ENCODE measurements around the gene ALG14. TPM values are rescaled to one million over a fixed set of nuclear protein-coding genes. Genes with fewer than 3 reads are reported as not detected.

Gene ALG14
- polyA plus RNA-seq, 1 of the 3 experiments (the other 2 are of a cell fraction): 2.5 TPM

- TF ChIP-seq, protein P1, sequence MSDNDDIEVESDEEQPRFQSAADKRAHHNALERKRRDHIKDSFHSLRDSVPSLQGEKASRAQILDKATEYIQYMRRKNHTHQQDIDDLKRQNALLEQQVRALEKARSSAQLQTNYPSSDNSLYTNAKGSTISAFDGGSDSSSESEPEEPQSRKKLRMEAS (IDR thresholded peaks at IDR 0.05; ENCODE audit: low read depth): peak; percentile 16; the same call in 1 of the 2 replicates
- peak; percentile 19; the same call in 1 of the 2 replicates for TF ChIP-seq NFIC (IDR thresholded peaks at IDR 0.05; ENCODE audit: borderline replicate concordance)
- peak in 1 of 2 experiments; percentile 32; a peak in 2 of 4 replicates for TF ChIP-seq EP300 (IDR thresholded peaks at IDR 0.05; ENCODE audit: borderline replicate concordance in 1 of 2, low read depth in 1 of 2, low read length in 1 of 2)
- TF ChIP-seq CTCF (IDR thresholded peaks at IDR 0.05): peak; percentile 20
- no peak for TF ChIP-seq EZH2phosphoT487 (IDR thresholded peaks at IDR 0.05; ENCODE audit: borderline replicate concordance, low read depth)
- peak; percentile 8; the same call in 1 of the 2 replicates for TF ChIP-seq RAD21 (IDR thresholded peaks at IDR 0.05; ENCODE audit: low read length)
- peak; percentile 63; the same call in 1 of the 2 replicates for TF ChIP-seq TCF12 (IDR thresholded peaks at IDR 0.05)
- no peak for TF ChIP-seq POLR2AphosphoS5 (IDR thresholded peaks at IDR 0.05; ENCODE audit: low read depth, low read length)
Measured at GRCh38 chr1:94925561-94926125, 147.1 kb downstream of the ALG14 start (continued).

DNA sequence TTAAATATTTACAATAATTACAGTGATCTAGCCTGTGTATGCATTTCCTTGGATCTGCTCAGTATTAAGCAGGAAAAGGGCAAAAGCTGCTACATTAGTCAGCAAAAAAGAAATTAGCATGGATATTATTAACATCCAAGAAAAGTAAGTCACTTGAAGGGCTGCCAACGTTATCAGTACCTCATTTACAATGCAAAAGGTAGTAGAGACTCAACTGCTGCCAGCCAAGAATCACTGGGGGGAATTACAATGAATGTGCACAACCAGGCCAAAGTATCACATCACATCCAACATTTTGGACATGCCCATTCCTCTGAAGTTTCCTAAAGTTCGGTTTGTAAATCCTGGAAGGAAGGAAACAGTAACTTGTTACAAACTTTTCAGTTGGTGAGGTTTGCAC lies 147.7 kb downstream of the ALG14 start:
- H3K4me3 ChIP-seq (ENCODE audit: low read depth in 2 of 2, low read length in 1 of 2): peak overlapping the region; percentile 96 to 98
- 4% methylated on average over 2 of the region's 2 CpGs for WGBS (ENCODE audit: low lambda C conversion rate)
- no peak overlapping the region for H2AFZ ChIP-seq (ENCODE audit: low read depth)
- H3F3A ChIP-seq (replicated peaks; ENCODE audit: insufficient read depth): peaks cover 18% of the 10 kb centered on the region
- H4K20me1 ChIP-seq (ENCODE audit: insufficient read depth): peaks cover 55% of the 10 kb centered on the region
- no peak for TF ChIP-seq GABPA (IDR thresholded peaks at IDR 0.05; ENCODE audit: low read depth)
- no peak for TF ChIP-seq RCOR1 (IDR thresholded peaks at IDR 0.05; ENCODE audit: low read length)
- TF ChIP-seq, protein P2, sequence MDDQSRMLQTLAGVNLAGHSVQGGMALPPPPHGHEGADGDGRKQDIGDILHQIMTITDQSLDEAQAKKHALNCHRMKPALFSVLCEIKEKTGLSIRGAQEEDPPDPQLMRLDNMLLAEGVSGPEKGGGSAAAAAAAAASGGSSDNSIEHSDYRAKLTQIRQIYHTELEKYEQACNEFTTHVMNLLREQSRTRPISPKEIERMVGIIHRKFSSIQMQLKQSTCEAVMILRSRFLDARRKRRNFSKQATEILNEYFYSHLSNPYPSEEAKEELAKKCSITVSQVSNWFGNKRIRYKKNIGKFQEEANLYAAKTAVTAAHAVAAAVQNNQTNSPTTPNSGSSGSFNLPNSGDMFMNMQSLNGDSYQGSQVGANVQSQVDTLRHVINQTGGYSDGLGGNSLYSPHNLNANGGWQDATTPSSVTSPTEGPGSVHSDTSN (IDR thresholded peaks at IDR 0.05): no peak
- no peak for TF ChIP-seq ELF1 (IDR thresholded peaks at IDR 0.05)
- TF ChIP-seq, protein P3, sequence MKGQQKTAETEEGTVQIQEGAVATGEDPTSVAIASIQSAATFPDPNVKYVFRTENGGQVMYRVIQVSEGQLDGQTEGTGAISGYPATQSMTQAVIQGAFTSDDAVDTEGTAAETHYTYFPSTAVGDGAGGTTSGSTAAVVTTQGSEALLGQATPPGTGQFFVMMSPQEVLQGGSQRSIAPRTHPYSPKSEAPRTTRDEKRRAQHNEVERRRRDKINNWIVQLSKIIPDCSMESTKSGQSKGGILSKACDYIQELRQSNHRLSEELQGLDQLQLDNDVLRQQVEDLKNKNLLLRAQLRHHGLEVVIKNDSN (IDR thresholded peaks at IDR 0.05; ENCODE audit: borderline replicate concordance, low read depth): no peak
- TF ChIP-seq ZBTB33 (IDR thresholded peaks at IDR 0.05; ENCODE audit: borderline replicate concordance, low read depth): no peak
- TF ChIP-seq TCF12 (IDR thresholded peaks at IDR 0.05): no peak
- TF ChIP-seq, protein P4, sequence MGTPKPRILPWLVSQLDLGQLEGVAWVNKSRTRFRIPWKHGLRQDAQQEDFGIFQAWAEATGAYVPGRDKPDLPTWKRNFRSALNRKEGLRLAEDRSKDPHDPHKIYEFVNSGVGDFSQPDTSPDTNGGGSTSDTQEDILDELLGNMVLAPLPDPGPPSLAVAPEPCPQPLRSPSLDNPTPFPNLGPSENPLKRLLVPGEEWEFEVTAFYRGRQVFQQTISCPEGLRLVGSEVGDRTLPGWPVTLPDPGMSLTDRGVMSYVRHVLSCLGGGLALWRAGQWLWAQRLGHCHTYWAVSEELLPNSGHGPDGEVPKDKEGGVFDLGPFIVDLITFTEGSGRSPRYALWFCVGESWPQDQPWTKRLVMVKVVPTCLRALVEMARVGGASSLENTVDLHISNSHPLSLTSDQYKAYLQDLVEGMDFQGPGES (IDR thresholded peaks at IDR 0.05; ENCODE audit: low read depth, low read length): no peak
- no peak for TF ChIP-seq RXRA (IDR thresholded peaks at IDR 0.05; ENCODE audit: borderline replicate concordance, low read depth)
- no peak for TF ChIP-seq MEF2A (IDR thresholded peaks at IDR 0.05; ENCODE audit: borderline replicate concordance, low read depth)
- TF ChIP-seq JUND (IDR thresholded peaks at IDR 0.05): no peak
- no peak for TF ChIP-seq GATA2 (CRISPR knock-in tag; IDR thresholded peaks at IDR 0.05)
- no peak for TF ChIP-seq RFX5 (IDR thresholded peaks at IDR 0.05; ENCODE audit: low read length)
- no peak for TF ChIP-seq NFIC (IDR thresholded peaks at IDR 0.05; ENCODE audit: borderline replicate concordance)
- no peak for TF ChIP-seq SIN3A (IDR thresholded peaks at IDR 0.05; ENCODE audit: borderline replicate concordance, low read depth, low read length)
- TF ChIP-seq EP300 (IDR thresholded peaks at IDR 0.05; ENCODE audit: borderline replicate concordance in 1 of 2, low read depth in 1 of 2, low read length in 1 of 2): no peak
- TF ChIP-seq TEAD4 (IDR thresholded peaks at IDR 0.05; ENCODE audit: borderline replicate concordance, insufficient read depth): no peak
- no peak for TF ChIP-seq FOXM1 (IDR thresholded peaks at IDR 0.05; ENCODE audit: low read depth)
- no peak for TF ChIP-seq CHD2 (IDR thresholded peaks at IDR 0.05; ENCODE audit: low read length, partially characterized antibody)
- no peak for TF ChIP-seq NRF1 (IDR thresholded peaks at IDR 0.05; ENCODE audit: low read depth, low read length)
- H3K9me3 ChIP-seq: no peaks in the 10 kb centered on the region
- CTCF ChIA-PET: interaction anchor here (1.3 to 5.2 kb wide), 7 partner anchors 11 to 118 kb away, joined by 3 to 36 read pairs (median 6); no protein-coding TSS in a partner anchor
- no peaks in the 10 kb centered on the region for H3K27me3 ChIP-seq (ENCODE audit: insufficient read depth)
- no peaks in the 10 kb centered on the region; the same call in 1 of the 2 replicates for H3K9me2 ChIP-seq
- H3K36me3 ChIP-seq (replicated peaks in 1 of 2; ENCODE audit: control insufficient read depth in 1 of 2, insufficient read depth in 2 of 2, low read length in 1 of 2): peaks cover 21 to 28% of the 10 kb centered on the region in 2 experiments
- POLR2A ChIA-PET: interaction anchor here (1.3 to 2.3 kb wide), 2 partner anchors 71 to 117 kb away, joined by 4 to 7 read pairs; no protein-coding TSS in a partner anchor
- H3K4me2 ChIP-seq: peak overlapping the region; percentile 88
- no peak for DNase-seq
- H3K4me1 ChIP-seq (ENCODE audit: control insufficient read depth in 1 of 2, insufficient read depth in 2 of 2, low read depth in 1 of 2, low read length in 1 of 2): peaks cover 45 to 49% of the 10 kb centered on the region in 2 experiments
- peaks cover 85% of the 10 kb centered on the region for H3K79me2 ChIP-seq (ENCODE audit: insufficient read depth)
- peak overlapping the region; percentile 97 to 98 for H3K27ac ChIP-seq (ENCODE audit: low read depth in 2 of 2, low read length in 1 of 2)
- peak overlapping the region; percentile 98 for H3K9ac ChIP-seq

Measured in SK-N-SH (cell line).